ENCODE measurements around the gene CRYBA4.

The CRYBA4 gene

DNA sequence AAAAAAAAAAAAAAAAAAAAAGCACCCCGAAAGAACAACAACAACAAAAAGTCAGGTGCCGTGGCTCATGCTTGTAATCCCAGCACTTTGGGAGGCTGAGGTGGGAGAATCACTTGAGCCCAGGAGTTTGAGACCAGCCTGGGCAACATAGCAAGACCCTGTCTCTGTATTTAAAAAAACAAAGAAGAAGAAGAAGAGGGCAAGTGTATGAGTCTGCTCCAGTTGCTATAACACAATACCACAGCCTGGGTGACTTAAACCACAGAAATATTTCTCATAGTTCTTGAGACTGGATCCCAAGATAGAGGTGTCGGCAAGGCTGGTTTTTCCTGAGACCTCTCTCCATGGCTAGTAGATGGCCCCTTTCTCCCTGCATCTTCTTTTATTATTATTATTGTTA, 12.4 kb downstream of the CRYBA4 start:
- TF ChIP-seq, protein P1, sequence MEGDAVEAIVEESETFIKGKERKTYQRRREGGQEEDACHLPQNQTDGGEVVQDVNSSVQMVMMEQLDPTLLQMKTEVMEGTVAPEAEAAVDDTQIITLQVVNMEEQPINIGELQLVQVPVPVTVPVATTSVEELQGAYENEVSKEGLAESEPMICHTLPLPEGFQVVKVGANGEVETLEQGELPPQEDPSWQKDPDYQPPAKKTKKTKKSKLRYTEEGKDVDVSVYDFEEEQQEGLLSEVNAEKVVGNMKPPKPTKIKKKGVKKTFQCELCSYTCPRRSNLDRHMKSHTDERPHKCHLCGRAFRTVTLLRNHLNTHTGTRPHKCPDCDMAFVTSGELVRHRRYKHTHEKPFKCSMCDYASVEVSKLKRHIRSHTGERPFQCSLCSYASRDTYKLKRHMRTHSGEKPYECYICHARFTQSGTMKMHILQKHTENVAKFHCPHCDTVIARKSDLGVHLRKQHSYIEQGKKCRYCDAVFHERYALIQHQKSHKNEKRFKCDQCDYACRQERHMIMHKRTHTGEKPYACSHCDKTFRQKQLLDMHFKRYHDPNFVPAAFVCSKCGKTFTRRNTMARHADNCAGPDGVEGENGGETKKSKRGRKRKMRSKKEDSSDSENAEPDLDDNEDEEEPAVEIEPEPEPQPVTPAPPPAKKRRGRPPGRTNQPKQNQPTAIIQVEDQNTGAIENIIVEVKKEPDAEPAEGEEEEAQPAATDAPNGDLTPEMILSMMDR (conservative IDR thresholded peaks at IDR 0.05; ENCODE audit: control insufficient read depth, insufficient read depth, low read depth, low read length), result no peak
- no peak for DNase-seq (ENCODE audit: low read depth)
- no peak overlapping the region for H3K4me3 ChIP-seq (ENCODE audit: control insufficient read depth, low read depth, low read length)

DNA sequence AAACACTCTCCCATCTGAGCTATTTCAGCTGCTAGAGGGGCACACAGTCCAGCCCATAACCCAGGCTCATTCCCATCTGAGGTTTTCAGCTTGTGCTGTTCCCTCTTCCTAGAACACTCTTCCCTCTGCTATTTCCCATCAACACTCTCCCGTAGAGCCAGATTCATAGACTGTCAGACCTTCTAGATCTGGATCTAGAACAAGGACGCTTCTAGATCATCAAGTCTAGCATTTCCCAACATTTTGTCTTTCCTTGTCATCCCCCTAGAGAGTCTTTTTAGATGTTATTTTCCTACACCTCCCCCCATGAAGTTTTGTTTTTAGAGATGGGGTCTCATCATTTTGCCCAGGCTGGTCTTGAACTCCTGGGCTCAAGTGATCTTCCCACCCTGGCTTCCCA, 13.4 kb downstream of the CRYBA4 start:
- TF ChIP-seq, protein P1 (conservative IDR thresholded peaks at IDR 0.05; ENCODE audit: control insufficient read depth, insufficient read depth, low read depth, low read length), result no peak
- H3K4me3 ChIP-seq (ENCODE audit: control insufficient read depth, low read depth, low read length), result no peak overlapping the region
- DNase-seq (ENCODE audit: low read depth), result no peak

DNA sequence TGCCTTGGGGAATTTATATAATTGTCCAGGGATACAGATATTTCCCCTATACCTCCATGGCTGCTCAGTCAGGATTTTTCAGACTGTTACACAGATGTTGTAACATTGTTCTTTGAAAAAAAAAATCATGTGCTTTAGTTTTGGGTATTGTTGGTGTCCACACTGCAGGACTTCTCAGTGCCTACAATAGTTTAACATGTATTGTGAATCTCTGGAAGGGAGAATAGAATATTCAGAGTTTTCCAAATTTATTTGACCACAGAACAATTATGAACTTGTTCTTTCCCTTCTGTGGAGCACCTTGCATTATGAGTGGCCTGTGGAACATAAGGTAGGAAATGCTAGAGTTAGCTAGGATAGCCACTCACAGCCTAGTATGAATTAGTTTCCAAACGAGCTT, 14.5 kb downstream of the CRYBA4 start:
- TF ChIP-seq, protein P1 (conservative IDR thresholded peaks at IDR 0.05; ENCODE audit: control insufficient read depth, insufficient read depth, low read depth, low read length), result no peak
- no peak for DNase-seq (ENCODE audit: low read depth)
- no peak overlapping the region for H3K4me3 ChIP-seq (ENCODE audit: control insufficient read depth, low read depth, low read length)

DNA sequence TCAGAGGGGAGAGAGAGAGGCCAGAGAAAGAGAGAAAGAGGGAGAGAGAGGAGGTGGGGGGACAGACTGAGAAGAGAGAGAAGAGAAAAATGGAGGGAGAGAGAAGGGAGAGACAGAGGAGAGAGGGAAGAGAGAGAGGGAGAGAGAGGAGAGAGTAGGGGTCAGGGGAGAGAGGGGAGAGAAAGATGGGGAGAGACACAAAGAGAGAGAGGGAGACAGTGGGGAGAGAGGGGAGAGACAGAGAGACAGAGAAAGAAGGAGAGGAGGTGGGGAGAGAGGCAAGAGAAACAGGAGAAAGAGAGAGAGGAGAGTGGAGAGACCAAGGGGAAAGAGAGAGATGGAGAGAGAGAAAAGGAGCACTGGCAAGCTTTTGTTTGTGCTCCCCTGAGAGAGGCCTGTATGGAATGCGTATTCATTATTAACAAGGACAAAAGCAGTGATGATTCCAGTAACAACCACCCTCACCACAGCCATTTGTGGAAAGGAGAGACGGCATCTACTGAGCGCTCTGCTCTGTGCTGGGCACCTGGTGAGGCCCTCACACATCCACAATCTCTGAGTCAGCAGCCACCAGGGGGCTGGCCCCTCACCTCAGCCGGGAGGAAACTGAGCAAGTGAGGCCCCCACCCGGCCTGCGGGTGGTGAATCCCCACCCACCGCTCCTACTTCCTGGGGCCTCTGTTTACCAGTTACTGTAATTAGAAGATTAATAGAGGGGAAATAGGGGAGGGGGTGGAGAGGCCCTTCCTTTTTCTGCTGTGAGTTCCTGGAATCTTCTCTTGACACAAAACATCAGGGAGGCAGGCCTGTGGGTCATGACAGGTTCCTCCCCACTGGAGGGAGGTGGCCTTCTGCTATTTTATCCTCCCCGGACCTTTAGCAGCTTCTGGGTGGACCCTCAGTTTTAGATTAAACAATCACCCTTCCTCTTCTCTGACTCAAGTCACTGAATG, 21.0 kb downstream of the CRYBA4 start:
- DNase-seq (ENCODE audit: low read depth), result no peak

DNA sequence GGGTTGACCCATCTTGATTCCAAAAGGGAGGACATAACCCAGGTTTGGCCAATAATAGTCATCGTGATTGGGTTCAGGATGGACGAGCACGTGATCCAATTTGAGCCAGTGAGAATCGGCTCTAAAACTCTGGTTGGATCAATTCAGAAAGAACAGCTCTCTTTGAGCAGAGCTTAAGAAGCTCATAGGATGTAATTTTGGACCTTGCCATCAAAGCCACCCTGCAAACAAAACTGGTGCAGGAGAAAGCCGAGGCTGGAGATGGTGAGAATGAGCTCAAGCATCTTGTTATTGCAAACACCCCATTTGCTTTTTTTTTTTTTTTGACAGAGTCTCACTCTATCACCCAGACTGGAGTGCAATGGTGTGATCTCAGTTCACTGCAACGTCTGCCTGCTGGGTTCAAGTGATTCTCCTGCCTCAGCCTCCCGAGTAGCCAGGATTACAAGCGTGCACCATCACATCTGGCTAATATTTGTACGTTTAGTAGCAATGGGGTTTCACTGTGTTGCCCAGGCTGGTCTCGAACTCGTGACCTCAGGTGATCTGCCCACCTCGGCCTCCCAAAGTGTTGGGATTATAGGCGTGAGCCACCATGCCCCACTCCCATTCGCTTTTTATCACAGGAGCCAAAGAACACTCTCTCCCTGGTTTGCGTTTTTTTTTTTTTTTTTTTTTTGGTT, 21.8 kb downstream of the CRYBA4 start:
- no peak for DNase-seq (ENCODE audit: low read depth)
- TF ChIP-seq, protein P1 (conservative IDR thresholded peaks at IDR 0.05; ENCODE audit: control insufficient read depth, insufficient read depth, low read depth, low read length), result no peak
- no peak overlapping the region for H3K4me3 ChIP-seq (ENCODE audit: control insufficient read depth, low read depth, low read length)

More for the DNA sequence above, 21.0 kb downstream of the CRYBA4 start:
- TF ChIP-seq, protein P1 (conservative IDR thresholded peaks at IDR 0.05; ENCODE audit: control insufficient read depth, insufficient read depth, low read depth, low read length), result no peak
- H3K4me3 ChIP-seq (ENCODE audit: control insufficient read depth, low read depth, low read length), result no peak overlapping the region

DNA sequence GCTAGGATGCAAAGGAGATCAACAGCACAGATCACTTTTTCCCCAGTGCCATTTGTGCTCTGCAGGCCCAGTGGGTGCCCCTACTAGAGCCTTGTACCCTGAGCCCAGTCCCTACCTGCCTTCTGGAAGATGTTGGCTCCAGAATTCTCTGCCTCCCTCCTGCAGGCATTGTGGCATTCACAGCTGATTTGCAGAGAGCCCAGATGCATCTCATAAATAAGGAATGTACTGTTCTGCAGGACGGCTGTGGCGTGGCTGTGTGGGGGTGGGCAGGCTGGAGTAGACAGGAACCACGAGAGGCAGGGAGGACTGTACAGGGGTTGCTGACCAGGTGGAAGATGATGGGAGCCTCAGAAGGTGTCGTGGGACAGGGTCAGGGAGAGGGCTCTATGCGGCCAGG, 24.4 kb downstream of the CRYBA4 start:
- no peak overlapping the region for H3K4me3 ChIP-seq (ENCODE audit: control insufficient read depth, low read depth, low read length)
- TF ChIP-seq, protein P1 (conservative IDR thresholded peaks at IDR 0.05; ENCODE audit: control insufficient read depth, insufficient read depth, low read depth, low read length), result no peak
- peak; percentile 29 for DNase-seq (ENCODE audit: low read depth)
